GM19043 (cell line): ENCODE measurements around the gene CDC6.

Source experiments
- ATAC-seq: cut with Tn5 transposase; IDR thresholded peaks from one replicate; pipeline ENCODE4 v1.9.1; 2021; ENCODE audit warnings: low read depth; ENCODE audit not compliant: unreplicated experiment

Gene CDC6, protein sequence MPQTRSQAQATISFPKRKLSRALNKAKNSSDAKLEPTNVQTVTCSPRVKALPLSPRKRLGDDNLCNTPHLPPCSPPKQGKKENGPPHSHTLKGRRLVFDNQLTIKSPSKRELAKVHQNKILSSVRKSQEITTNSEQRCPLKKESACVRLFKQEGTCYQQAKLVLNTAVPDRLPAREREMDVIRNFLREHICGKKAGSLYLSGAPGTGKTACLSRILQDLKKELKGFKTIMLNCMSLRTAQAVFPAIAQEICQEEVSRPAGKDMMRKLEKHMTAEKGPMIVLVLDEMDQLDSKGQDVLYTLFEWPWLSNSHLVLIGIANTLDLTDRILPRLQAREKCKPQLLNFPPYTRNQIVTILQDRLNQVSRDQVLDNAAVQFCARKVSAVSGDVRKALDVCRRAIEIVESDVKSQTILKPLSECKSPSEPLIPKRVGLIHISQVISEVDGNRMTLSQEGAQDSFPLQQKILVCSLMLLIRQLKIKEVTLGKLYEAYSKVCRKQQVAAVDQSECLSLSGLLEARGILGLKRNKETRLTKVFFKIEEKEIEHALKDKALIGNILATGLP

DNA sequence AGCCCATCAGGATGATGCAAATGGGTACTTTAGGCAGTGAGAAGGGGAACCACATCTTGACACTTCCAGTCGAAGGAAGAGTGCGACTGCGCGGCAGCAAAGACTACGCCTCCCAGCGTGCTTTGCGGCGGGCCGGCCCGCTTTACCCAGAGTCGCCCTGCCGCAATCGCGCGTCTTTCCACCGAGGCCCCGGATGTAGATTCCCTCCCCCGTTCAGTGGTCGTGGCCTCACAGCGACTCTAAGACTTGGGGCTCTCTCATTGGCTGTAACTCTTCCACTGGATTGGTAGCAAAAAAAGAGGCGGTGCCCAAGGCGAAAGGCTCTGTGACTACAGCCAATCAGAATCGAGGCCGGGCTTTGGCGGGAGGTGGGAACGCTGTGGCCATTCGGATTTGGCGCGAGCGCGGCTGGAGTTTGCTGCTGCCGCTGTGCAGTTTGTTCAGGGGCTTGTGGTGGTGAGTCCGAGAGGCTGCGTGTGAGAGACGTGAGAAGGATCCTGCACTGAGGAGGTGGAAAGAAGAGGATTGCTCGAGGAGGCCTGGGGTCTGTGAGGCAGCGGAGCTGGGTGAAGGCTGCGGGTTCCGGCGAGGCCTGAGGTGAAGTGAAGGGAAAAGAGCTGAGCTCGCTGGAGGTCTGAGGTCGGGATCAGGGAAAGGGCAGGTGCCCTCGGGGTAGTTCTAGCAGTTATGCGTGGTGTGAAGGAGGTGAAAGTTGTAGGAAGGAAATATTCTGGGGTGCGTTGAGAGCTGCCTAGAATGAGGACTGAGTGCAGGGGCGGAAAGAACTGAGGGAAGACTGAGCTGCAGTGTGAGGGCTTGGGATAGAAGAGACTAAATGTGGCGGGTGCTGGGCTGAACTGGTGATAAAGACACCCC, at the start of gene CDC6:
Gene CDC6, plus strand, starts transcription at position 386 of the 876 bp plus-strand sequence. CDS start 1,542 bp downstream, outside the sequence.
- peak; percentile 89 for ATAC-seq

- no peak for ATAC-seq
These were observed 46.3 kb upstream of the CDC6 start for GRCh38 chr17:40241252-40241834.

DNA sequence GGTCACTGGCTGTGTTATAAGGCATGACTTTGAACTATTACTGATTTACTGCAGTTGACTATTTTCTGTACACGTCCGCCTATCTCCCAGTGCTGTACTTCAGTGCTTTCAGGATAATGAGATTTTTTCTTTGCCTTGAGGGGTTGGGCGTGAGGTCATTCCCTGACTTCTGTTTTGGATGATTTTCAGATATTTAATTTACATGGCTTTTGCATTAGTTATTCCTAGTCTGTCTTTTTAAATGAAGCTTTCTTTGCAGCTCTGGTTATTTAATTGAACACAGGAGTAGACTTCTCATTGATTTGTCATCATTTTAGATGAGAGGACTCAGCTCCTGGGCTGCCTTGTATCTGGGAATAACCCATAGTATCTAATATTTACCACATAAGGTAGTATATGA, 44.9 kb upstream of the CDC6 start:
- no peak for ATAC-seq

DNA sequence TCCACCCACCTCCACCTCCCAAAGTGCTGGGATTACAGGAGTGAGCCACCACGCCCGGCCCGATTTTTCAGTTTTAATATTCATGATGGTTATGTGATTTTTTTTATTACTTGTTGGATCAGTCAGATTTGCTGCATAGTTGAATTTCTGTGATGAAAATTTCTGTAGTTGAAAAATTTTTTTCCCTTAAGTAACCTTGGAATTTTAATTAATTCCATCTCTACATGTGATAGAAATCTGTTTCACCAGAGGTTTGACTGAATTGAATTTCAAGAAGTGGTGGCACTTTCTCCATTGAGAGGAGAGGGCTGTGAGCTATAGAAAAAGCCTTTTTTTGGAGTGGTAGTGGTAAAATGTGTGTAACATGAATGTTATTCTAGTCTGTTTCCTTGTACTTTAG, 43.9 kb upstream of the CDC6 start:
- no peak for ATAC-seq

DNA sequence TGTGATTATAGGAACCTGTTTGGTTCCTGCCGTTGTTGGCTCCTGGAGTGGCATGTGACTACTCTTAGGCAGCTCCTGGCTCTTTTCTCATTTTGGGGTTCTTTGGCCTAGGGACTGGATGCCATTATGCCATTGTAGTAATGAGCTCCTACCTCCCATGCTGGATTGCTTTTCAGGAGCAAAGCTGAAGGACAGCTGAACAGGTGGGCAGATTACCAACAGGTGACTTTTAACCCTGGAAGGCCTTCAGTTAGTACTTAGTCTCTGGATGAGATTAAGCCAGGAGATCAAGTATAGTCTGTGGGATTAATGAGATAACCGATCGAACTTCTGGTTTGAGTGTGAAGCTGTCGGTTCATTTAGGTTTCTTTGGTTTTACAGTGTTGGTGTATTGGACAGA, 43.4 kb upstream of the CDC6 start:
- ATAC-seq: no peak

- ATAC-seq: no peak
These were observed 39.7 kb upstream of the CDC6 start for GRCh38 chr17:40247926-40248495.

GRCh38 chr17:40248507-40248906, 39.2 kb upstream of the CDC6 start:
- ATAC-seq: no peak

GRCh38 chr17:40251576-40251975, 36.1 kb upstream of the CDC6 start:
- no peak for ATAC-seq

DNA sequence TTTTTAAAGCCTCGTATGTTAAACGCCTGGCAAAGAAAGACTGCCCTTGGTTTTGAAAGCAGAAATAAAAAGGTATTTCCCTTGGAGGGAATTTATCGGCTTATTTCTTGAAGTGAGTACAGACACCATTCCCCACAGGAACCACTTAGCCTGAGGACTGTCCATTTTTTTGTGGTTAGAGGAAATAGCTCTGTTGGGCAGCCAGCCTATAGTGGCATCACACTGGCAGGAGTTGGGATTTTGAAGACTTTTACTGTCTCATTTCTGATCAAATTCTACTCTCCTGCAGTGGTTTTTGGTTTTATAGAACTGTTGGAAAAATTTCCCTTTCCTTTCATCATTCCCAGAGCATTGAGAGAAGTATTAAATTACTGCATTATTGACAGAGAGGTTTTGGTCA, 34.1 kb upstream of the CDC6 start:
- ATAC-seq: no peak

DNA sequence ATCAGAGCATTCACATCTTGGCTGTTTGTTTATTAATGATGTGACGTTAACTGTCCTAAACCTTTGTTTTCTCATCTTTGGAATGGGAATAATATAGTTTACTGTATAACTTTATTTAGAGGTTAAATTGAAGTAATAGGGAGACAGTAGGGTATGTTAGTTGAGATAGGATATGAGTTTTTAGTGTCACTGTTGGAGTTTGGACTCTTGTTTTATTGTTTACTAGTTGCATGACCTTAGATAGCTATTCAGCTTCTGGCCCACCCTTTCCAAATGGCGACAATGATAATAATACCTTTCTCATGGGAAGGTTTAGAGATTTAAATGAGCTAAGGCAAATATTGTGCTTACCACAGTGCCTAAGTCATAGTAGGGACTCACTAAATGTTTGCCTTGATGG, 28.2 kb upstream of the CDC6 start:
- no peak for ATAC-seq

DNA sequence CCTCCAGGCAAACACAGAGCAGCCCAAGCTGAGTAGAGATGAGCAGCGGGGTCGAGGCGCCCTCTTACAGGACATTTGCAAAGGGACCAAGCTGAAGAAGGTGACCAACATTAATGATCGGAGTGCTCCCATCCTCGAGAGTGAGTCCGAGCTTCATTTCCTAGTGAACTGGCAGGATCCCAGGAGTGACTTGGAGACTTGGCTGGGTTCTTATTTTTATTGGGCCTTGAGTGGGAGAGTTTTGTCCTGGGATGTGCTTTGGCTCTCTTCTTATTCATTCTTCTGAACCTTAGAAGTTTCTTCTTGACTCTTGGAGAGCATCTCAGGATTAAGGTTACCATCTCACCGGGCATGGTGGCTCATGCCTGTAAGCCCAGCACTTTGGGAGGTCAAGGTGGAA, 27.2 kb upstream of the CDC6 start:
- no peak for ATAC-seq

DNA sequence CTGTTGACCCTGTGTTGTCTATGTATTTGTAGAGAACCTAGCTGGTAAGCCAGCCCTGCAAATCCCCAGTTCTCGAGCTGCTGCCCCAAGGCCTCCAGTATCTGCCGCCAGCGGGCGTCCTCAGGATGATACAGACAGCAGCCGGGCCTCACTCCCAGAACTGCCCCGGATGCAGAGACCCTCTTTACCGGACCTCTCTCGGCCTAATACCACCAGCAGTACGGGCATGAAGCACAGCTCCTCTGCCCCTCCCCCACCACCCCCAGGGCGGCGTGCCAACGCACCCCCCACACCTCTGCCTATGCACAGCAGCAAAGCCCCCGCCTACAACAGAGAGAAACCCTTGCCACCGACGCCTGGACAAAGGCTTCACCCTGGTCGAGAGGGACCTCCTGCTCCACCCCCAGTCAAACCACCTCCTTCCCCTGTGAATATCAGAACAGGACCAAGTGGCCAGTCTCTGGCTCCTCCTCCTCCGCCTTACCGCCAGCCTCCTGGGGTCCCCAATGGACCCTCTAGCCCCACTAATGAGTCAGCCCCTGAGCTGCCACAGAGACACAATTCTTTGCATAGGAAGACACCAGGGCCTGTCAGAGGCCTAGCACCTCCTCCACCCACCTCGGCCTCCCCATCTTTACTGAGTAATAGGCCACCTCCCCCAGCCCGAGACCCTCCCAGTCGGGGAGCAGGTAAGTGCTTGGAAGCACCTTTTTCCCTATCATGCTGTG, 23.1 kb upstream of the CDC6 start:
- no peak for ATAC-seq

DNA sequence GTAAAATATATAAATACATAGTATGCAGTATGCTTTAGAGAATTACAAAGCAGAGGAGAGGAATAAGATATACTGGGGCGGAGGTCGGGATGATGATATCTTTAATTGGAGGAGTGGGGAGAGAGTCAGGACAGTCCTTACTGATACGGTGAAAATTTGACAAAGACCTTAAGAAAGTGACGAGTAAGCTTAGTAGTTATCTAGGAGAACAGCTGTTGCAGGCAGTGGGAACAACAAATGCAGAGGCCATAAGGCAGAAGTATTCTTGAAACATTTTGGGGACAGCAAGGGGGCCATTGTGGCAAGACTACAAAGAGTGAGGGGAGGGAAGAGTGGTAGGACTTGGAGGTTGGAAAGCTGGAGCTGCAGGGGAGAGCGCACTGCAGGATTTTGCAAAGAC, 22.3 kb upstream of the CDC6 start:
- ATAC-seq: no peak

DNA sequence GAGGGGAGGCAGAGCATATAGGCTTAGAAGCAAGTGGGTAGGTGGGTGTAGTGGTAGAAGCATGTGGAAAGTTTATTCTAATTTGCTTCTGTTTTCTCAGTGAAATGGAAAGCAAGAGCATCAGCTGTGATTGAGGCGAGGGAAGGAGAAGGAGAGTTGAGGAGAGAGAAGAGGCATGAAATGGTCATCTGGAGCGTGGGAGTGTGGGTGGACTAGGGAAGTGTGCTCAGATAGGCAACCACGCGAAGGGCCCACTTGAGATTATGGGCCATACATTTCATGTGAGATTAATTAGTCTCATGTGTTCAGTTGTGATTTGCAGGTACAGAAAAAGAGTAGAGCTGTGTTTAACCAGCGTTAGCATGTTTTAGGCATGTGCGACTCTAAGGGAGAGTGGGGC, 20.8 kb upstream of the CDC6 start:
- ATAC-seq: no peak

DNA sequence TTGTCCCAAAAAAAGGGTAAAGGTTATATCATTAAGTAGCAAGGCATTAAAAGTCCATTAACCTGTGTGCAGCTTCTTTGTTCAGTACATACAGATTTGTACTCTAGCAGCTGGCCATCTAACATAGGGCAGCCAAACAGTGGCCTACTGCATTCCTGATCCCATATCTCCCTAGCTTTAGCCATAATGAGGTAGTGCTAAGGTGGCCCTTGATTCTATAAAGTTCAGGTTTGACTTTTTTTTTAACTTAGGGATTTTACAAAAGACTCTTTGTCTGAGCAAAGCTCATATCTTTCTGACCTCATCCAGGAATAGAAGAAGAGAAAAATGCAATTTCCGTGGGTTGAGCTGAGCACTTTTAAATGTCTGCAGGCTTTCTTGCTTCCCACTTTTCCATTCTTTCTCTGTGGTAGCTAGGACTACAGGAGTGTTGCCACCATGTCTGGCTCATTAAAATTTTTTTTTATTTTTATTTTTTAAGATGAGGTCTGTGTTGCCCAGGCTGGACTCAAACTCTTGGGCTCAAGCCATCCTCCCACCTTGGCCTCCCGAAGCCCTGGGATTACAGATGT, 19.5 kb upstream of the CDC6 start:
- ATAC-seq: no peak

GRCh38 chr17:40278414-40278813, 9.3 kb upstream of the CDC6 start:
- ATAC-seq: no peak

DNA sequence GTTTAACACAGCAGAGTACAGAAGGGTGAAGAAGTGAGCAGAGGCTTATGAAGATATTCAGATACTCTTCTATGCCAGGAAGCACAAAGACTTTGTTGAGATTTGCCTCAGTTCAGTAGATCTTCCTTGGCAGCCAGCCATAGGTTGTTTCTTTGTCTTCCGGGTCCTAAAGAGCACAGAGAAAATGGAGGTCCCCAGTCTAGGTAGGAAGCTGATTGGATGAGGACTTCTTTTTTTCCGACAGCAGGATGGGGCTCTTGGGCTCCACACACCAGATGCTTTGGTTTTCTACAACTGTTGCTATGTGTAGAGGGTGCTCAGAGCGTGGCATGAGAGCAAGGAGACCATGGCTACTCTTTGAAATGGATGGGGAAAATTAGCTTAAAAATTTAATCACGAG, 8.3 kb upstream of the CDC6 start:
- ATAC-seq: no peak

DNA sequence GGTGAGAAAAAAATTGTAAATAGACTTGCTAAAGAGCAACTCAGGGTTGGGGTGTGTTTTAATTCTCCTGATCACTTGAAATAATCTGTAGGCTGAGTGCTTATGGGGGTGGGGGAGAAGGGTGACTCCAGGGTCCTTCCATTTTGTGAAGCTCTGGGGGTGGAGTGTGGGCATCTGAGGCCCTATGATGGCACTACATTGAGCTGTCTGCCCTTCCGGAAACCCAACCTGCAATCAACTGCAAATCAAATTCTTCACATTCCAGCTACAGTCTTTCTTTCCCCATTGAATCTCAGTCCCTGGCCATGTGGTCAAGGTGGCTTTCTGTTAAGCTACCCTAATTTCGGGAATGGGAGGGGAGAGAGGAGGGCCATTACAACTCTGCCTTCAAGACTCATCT, 6.0 kb upstream of the CDC6 start:
- no peak for ATAC-seq

GRCh38 chr17:40283662-40284061, 4.0 kb upstream of the CDC6 start:
- no peak for ATAC-seq
